ENCODE data around the gene SMARCAL1. TPM values are rescaled to one million over a fixed set of nuclear protein-coding genes. Genes with fewer than 3 reads are reported as not detected.

SMARCAL1 gene
- total RNA-seq, 2 donors from 2014 or later, result 12.1 to 16.0 TPM

- H3K27me3 ChIP-seq, result no peaks in the 10 kb centered on the region
- H3K4me1 ChIP-seq, result peaks cover 0 to 28% of the 10 kb centered on the region in 2 donors
- DNase-seq (ENCODE audit: low spot score), result no peak
- H3K4me3 ChIP-seq, result no peak overlapping the region
- no peak overlapping the region for H3K27ac ChIP-seq
- H3K9me3 ChIP-seq, result no peaks in the 10 kb centered on the region
- no peak for TF ChIP-seq CTCF (IDR thresholded peaks at IDR 0.05)
- peaks cover 56% of the 10 kb centered on the region for H3K36me3 ChIP-seq
These were observed 89.6 kb downstream of the SMARCAL1 start for GRCh38 chr2:216501854-216502253.

- no peaks in the 10 kb centered on the region for H3K9me3 ChIP-seq
- H3K27me3 ChIP-seq, result no peaks in the 10 kb centered on the region
- H3K4me1 ChIP-seq, result peaks cover 0 to 25% of the 10 kb centered on the region in 2 donors
- TF ChIP-seq CTCF (IDR thresholded peaks at IDR 0.05), result no peak
- H3K36me3 ChIP-seq, result peaks cover 56% of the 10 kb centered on the region
- no peak for DNase-seq (ENCODE audit: low spot score)
- no peak overlapping the region for H3K27ac ChIP-seq
- H3K4me3 ChIP-seq, result no peak overlapping the region
These were observed 90.3 kb downstream of the SMARCAL1 start for GRCh38 chr2:216502381-216503158.

GRCh38 chr2:216503159-216503629 lies 90.9 kb downstream of the SMARCAL1 start:
- peaks cover 56% of the 10 kb centered on the region for H3K36me3 ChIP-seq
- TF ChIP-seq CTCF (IDR thresholded peaks at IDR 0.05), result no peak
- peaks cover 0 to 23% of the 10 kb centered on the region in 2 donors for H3K4me1 ChIP-seq
- no peaks in the 10 kb centered on the region for H3K27me3 ChIP-seq
- DNase-seq (ENCODE audit: low spot score), result no peak
- H3K4me3 ChIP-seq, result no peak overlapping the region
- no peaks in the 10 kb centered on the region for H3K9me3 ChIP-seq
- H3K27ac ChIP-seq, result no peak overlapping the region

- Histone ChIP-seq H3K27ac (no peak overlapping the region), H3K36me3 (peaks cover 56% of the 10 kb centered on the region), H3K4me1 (peaks cover 0 to 26% of the 10 kb centered on the region in 2 donors), H3K9me3 (no peaks in the 10 kb centered on the region), H3K4me3 (no peak overlapping the region), H3K27me3 (no peaks in the 10 kb centered on the region)
- DNase-seq (ENCODE audit: low spot score), result no peak
- TF ChIP-seq CTCF (IDR thresholded peaks at IDR 0.05), result no peak
These were observed 91.6 kb downstream of the SMARCAL1 start for GRCh38 chr2:216503697-216504375.

GRCh38 chr2:216504376-216504762 lies 92.1 kb downstream of the SMARCAL1 start:
- Histone ChIP-seq H3K4me3 (no peak overlapping the region), H3K36me3 (peaks cover 56% of the 10 kb centered on the region), H3K27ac (no peak overlapping the region), H3K4me1 (peaks cover 0 to 24% of the 10 kb centered on the region in 2 donors), H3K27me3 (no peaks in the 10 kb centered on the region), H3K9me3 (no peaks in the 10 kb centered on the region)
- DNase-seq (ENCODE audit: low spot score), result no peak
- no peak for TF ChIP-seq CTCF (IDR thresholded peaks at IDR 0.05)

Data from right atrium auricular region (tissue), 2 donors.